ENCODE measurements around the gene BTN3A1.
"Not testable (repeated sequence)": the region's sequence is repeated elsewhere in the genome, so short reads cannot be mapped to it uniquely, and the experiment has no call there.

Gene BTN3A1

GRCh38 chr6:26447257-26447656 lies 45.2 kb downstream of the BTN3A1 start:
- DNase-seq = no peak

DNA sequence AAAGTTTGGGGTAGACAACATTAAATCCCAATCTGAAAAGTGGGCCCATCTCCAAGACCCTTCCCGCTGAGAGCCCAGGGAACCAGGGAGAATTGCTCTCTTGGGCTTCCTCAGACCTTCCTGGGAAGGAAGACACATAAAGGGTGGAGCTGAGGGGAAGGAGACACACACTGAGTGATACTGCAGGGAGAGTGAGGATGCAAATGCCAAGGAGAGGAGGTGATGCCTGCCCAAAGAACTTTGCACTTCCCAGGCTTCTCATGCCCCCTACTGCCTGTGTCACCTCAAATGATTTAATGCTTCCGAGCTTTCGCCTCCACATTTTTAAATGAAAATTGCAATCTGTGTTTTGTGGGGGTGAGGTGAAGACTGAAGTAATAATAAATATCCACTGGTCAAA lies 48.2 kb downstream of the BTN3A1 start:
- DNase-seq = no peak

DNA sequence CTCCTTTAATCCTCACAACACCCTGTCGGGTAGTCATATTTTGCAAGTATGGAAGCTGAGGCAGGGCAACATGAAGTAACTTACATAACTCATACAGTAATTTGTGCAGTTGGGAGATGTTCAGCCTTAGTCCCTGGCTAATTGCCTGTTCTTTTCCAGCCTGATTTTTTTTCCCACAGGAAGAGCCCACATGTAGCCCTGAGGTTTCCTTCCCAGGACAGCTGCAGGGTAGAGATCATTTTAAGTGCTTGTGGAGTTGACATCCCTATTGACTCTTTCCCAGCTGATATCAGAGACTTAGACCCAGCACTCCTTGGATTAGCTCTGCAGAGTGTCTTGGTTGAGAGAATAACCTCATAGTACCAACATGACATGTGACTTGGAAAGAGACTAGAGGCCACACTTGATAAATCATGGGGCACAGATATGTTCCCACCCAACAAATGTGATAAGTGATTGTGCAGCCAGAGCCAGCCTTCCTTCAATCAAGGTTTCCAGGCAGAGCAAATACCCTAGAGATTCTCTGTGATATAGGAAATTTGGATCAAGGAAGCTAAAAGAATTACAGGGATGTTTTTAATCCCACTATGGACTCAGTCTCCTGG lies 50.7 kb downstream of the BTN3A1 start:
- DNase-seq = no peak

DNA sequence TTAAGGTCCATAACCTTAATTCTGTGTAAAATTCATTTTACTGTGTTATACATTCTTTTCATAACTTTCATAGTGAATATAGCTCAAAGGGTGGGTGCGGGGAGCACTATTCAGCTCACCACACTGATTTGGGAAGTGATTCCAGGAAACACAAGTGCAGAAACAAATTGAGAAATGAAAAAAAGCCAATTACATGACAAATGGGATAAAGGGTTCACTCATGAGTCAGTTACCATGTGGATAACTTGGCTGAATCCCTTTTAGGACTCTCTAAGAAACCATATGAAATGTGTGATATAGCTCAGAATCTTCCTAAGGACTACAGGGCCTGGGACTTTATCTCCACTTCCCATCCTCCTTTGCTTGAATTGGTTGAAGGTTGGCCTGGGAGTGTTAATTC lies 52.6 kb downstream of the BTN3A1 start:
- DNase-seq = no peak

DNA sequence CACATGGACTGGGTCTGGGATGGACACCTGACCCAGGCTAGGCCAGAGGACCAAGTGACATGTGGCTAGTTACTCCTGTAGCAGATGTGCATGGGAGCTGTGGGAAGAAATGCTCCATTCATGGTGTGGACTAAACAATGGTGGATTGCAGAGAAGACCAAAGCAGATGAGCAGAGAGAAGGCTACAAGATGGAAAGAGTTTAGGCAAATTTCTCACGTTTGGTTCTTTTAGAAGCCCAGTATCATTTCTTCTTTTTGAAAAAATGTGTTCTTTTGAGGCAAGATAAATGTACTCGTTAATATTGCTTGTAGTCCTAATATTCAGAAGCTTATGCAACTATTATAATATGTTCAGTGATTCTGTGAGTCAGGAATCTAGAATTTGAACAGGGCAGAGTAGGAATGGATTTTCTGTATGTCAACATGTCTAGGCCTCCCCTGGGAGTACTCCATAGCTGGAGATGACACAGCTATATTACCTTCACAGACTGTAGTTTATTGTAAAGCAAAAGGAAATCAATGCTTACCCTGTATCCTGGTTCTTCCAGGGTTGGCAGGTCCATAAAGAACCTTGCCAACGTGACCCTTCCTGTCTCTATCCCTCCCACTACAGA lies 53.4 kb downstream of the BTN3A1 start:
- DNase-seq = no peak

DNA sequence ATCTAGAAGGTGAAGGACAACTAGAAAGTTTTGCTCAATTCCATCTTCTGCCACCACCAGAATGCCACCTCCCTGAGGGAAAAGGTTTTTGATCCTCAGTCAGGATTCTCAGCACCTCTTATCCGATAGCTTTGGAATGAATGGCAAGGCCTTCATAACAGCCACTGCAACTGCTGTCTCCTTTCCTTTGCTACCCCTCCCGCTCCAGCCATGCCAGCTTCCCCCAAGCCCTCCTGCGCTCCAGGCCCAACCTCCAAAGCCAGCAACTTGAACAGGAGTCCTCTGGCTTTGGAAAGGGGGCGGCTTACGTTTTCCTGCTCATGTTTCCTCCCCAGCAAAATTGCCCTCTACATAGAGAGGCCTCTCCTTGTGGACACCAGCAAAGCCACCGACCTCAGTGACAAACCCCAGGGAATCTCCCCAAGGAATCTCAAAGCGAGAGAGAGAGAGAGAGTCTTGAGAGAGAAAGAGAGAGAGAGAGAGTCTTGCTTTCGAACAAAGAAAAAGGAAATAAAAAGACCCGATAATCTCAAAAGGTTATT lies 55.3 kb downstream of the BTN3A1 start:
- DNase-seq = peak; percentile 82

GRCh38 chr6:26457806-26458688 lies 56.0 kb downstream of the BTN3A1 start, which contains the start of gene BTN2A1:
Gene BTN2A1, plus strand, starts transcription at chr6:26457955. Its CDS starts 682 bp downstream, at chr6:26458637.
- peak; percentile 86 for DNase-seq

- DNase-seq = no peak
These were observed 57.1 kb downstream of the BTN3A1 start for GRCh38 chr6:26459023-26459810.

DNA sequence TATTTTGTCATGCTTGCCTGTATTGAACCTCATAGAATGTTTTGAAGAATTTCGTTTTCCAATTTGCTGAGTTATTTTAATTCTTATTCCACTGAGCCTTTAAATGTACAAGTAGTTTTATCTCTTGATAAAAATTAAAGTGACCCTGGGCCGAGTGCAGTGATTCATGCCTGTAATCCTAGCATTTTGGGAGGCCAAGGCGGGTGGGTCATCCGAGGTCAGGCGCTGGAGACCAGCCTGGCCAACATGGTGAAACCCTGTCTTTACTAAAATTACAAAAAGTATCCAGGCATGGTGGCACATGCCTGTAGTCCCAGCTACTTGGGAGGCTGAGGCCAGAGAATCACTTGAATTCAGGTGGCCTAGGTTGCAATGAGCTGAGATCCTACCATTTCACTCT lies 59.3 kb downstream of the BTN3A1 start:
- DNase-seq = not testable (repeated sequence)

DNA sequence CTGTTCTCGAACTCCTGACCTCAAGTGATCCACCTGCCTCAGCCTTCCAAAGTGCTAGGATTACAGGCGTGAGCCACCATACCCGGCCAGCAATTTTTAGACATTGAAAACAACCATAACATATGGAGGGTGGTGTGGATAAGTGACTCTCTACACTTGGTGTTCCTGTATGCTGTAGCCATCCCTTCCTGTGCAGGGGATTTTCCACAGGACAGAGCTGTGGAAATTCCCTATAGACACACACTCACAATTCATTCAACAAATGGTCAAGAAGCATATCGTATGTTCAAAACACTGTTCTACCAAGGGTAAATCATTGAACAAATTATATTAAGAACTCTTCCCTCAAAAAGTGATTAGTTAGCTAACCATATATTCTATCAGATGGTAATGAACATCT lies 61.9 kb downstream of the BTN3A1 start:
- DNase-seq = no peak

DNA sequence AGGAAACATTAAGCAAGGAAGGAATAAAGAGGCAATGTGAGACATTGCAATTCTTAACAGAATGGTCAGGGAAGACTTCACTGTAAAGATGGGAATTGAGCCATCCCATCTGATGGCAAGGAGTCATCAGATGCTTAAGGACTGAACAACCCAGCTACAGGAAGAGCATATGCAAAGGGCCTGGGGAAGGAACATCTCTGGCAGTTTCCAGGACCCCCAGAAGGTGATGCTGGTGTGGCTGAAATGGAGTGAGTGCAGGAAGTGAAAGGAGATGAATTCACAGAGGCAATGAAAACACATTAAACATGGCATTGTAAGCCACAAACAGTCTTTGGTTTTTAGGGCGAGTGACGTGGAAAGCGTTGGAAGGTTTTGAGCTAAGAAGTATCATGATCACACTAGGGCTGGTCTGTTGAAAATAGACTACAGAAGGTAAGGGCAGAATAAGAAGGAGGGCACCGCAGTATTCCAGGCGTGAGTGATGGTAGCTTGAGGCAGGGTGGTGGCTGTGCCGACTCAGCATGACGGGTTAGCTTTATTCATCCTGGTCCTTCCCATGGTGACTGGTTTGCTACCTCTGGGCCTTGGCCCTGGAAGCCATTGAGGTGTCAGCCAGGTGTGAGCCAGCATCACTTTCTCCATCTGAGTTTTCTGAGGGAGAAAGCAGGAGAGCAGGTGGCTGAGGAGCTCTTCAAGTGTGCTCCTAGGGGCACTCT lies 62.5 kb downstream of the BTN3A1 start:
- DNase-seq = no peak
